Endothelial cell of umbilical vein (primary cell): ENCODE measurements around the gene CXCL14. TPM values are rescaled to one million over a fixed set of nuclear protein-coding genes. Genes with fewer than 3 reads are reported as not detected.

Experiments used
- BruUV-seq: library from RNA; stranded (reverse); fragments of 400-500 nt; replicated peaks from 2 replicates; lab custom pipeline; 2021; lab: Mats Ljungman, UMichigan
- CTCF ChIA-PET: fragments of 300-600, 350-600 bp; sonication (Branson Sonifier 250); formaldehyde crosslinking; loops from one replicate; lab custom pipeline; 2021; ENCODE audit warnings: antibody characterized with exemption, inconsistent platforms; lab: Charles Lee
- POLR2A ChIA-PET: fragments of 300-600, 350-600 bp; sonication (Branson Sonifier 250); formaldehyde crosslinking; loops from one replicate; lab custom pipeline; 2021; ENCODE audit warnings: antibody characterized with exemption, inconsistent platforms; lab: Charles Lee
- DNase-seq: peaks from one replicate; pipeline ENCODE4 v3.0.0-alpha.2; 2011; ENCODE audit warnings: low read depth, low spot score
- FAIRE-seq: peaks from 2 replicates; lab custom pipeline; 2011; peaks lifted over from hg19 to GRCh38; lab: Jason Lieb, UNC
- H2AFZ ChIP-seq: 2 replicates; pipeline ENCODE4 v1.6.0; 2012; ENCODE audit warnings: low read depth, low read length, control low read depth, inconsistent platforms
- H3K27ac ChIP-seq: 2 replicates; pipeline ENCODE4 v1.5.1; 2011; ENCODE audit warnings: low read depth, mild to moderate bottlenecking, control low read depth, low read length, moderate library complexity; ENCODE audit not compliant: insufficient read depth
- H3K27me3 ChIP-seq, 2 experiments: 2 replicates each; pipeline versions ENCODE4 v1.6.0 to v1.6.1; 2011; ENCODE audit warnings: low read length in 2 of 2, mixed read lengths in 1 of 2; ENCODE audit not compliant: control insufficient read depth in 2 of 2, insufficient read depth in 2 of 2
- H3K36me3 ChIP-seq, 2 experiments: 2 replicates in 1 of 2; 3 replicates in 1 of 2; pipeline ENCODE4 v1.5.1; 2011; ENCODE audit warnings: low read length in 2 of 2, mild to moderate bottlenecking in 1 of 2, moderate library complexity in 1 of 2; ENCODE audit not compliant: control insufficient read depth in 2 of 2, insufficient read depth in 2 of 2; ENCODE audit errors: extremely low read depth in 1 of 2
- H3K4me1 ChIP-seq: 3 replicates; pipeline ENCODE4 v1.5.1; 2011; ENCODE audit warnings: mild to moderate bottlenecking, low read length; ENCODE audit not compliant: control insufficient read depth, insufficient read depth; ENCODE audit errors: extremely low read depth
- H3K4me2 ChIP-seq: 2 replicates; pipeline ENCODE4 v1.6.1; 2011; ENCODE audit warnings: low read length, control low read depth, mixed read lengths; ENCODE audit not compliant: insufficient read depth
- H3K4me3 ChIP-seq, 3 experiments: fragments of 200-600 bp in 1 of 3; sonication (generic), shearing (Covaris generic) in 1 of 3; replicated peaks in 1 of 3; 2 replicates each; pipeline ENCODE4 v1.5.1; 2011 to 2016; ENCODE audit warnings: control low read depth in 3 of 3, low read length in 3 of 3, mild to moderate bottlenecking in 2 of 3, inconsistent platforms in 1 of 3, low read depth in 1 of 3, moderate library complexity in 1 of 3; ENCODE audit not compliant: insufficient read depth in 1 of 3
- H3K79me2 ChIP-seq: 2 replicates; pipeline ENCODE4 v1.6.0; 2012; ENCODE audit warnings: low read length, inconsistent platforms; ENCODE audit not compliant: control insufficient read depth, insufficient read depth
- H3K9ac ChIP-seq: replicated peaks from 2 replicates; pipeline ENCODE3; 2011; ENCODE audit warnings: low read length, control low read depth; ENCODE audit not compliant: insufficient read depth; ENCODE audit errors: extremely low read depth
- H3K9me1 ChIP-seq: replicated peaks from 3 replicates; pipeline ENCODE4 v1.6.0; 2011; ENCODE audit warnings: mild to moderate bottlenecking, low read length; ENCODE audit not compliant: control insufficient read depth, insufficient read depth; ENCODE audit errors: extremely low read depth
- H3K9me3 ChIP-seq: replicated peaks from 2 replicates; pipeline ENCODE4 v1.5.1; 2012; ENCODE audit warnings: low read length, inconsistent platforms; ENCODE audit not compliant: control insufficient read depth, insufficient read depth
- H4K20me1 ChIP-seq: replicated peaks from 2 replicates; pipeline ENCODE3; 2011; ENCODE audit warnings: mild to moderate bottlenecking, low read length; ENCODE audit not compliant: control insufficient read depth, insufficient read depth; ENCODE audit errors: extremely low read depth
- EZH2 ChIP-seq: IDR thresholded peaks from 2 replicates; pipeline ENCODE4 v1.6.1; 2012; ENCODE audit warnings: borderline replicate concordance, low read depth, mild to moderate bottlenecking, moderate library complexity, low read length, inconsistent platforms; ENCODE audit not compliant: severe bottlenecking
- FOS ChIP-seq: IDR thresholded peaks from 2 replicates; pipeline ENCODE4 v1.6.1; 2011; ENCODE audit warnings: mild to moderate bottlenecking, low read length, moderate library complexity, borderline replicate concordance; ENCODE audit not compliant: insufficient read depth
- GATA2 ChIP-seq: IDR thresholded peaks from 2 replicates; pipeline ENCODE4 v1.7.0; 2011; ENCODE audit warnings: low read depth, mild to moderate bottlenecking, moderate library complexity, mixed read lengths, low read length; ENCODE audit not compliant: insufficient read length, insufficient read depth
- JUN ChIP-seq: IDR thresholded peaks from 2 replicates; pipeline ENCODE4 v1.6.1; 2011; ENCODE audit warnings: borderline replicate concordance, low read depth; ENCODE audit not compliant: insufficient read length, insufficient read depth
- MYC ChIP-seq: IDR thresholded peaks from one replicate; pipeline ENCODE4 v1.6.1; 2011; ENCODE audit warnings: mild to moderate bottlenecking, low read depth, low read length
- POLR2A ChIP-seq: IDR thresholded peaks from 2 replicates; pipeline ENCODE4 v1.6.1; 2012; ENCODE audit warnings: low read depth, mild to moderate bottlenecking, control low read depth, low read length
- POLR2AphosphoS5 ChIP-seq: IDR thresholded peaks from 2 replicates; pipeline ENCODE4 v1.6.1; 2012; ENCODE audit warnings: low read depth, mild to moderate bottlenecking, control low read depth, low read length, moderate library complexity; ENCODE audit not compliant: insufficient read depth
- dilution Hi-C: fragments of 300-500 bp; cut with MboI; formaldehyde crosslinking; loops from one replicate; pipeline ENCODE4 v1.15.0; 2019; ENCODE audit warnings: low sequenced_read_pairs; ENCODE audit not compliant: extremely low pct_ligation_motif_present
- intact Hi-C: fragments of 100-400 bp; cut with micrococcal nuclease; formaldehyde crosslinking; loops from one replicate; pipeline ENCODE4 v1.10.0; 2022
- polyA plus RNA-seq, 4 experiments: library from polyadenylated mRNA; depleted of rRNA in 3 of 4; stranded (reverse) in 3 of 4; unstranded in 1 of 4; fragments of >200 nt; gene quantifications; 2 replicates each; pipeline versions ENCODE4 v1.2.1 to v1.2.3, GENCODE V29; 2011 to 2012; ENCODE audit warnings: missing spikeins in 1 of 4
- total RNA-seq: library from RNA; stranded (reverse); gene quantifications from 2 replicates; pipeline ENCODE4 v1.2.3, GENCODE V29; 2021
- TF ChIP-seq, protein P1 (sequence below): IDR thresholded peaks from 2 replicates; pipeline ENCODE4 v1.6.1; 2011; ENCODE audit not compliant: insufficient read depth, insufficient read length
- TF ChIP-seq, protein P2 (sequence below), 2 donors: IDR thresholded peaks; 1 replicate in 1 of 2; 2 replicates in 1 of 2; pipeline ENCODE4 v1.5.1; 2011; ENCODE audit warnings: low read length in 2 of 2, mild to moderate bottlenecking in 2 of 2, moderate library complexity in 2 of 2, control low read depth in 1 of 2, inconsistent platforms in 1 of 2, low read depth in 1 of 2; ENCODE audit not compliant: insufficient read depth in 1 of 2; ENCODE audit errors: extremely low read depth in 1 of 2

CXCL14 gene
- total and polyA plus RNA-seq, 2 donors (not counting 3 experiments of a cell fraction or from before 2014, with no cell fraction given): not detected

DNA sequence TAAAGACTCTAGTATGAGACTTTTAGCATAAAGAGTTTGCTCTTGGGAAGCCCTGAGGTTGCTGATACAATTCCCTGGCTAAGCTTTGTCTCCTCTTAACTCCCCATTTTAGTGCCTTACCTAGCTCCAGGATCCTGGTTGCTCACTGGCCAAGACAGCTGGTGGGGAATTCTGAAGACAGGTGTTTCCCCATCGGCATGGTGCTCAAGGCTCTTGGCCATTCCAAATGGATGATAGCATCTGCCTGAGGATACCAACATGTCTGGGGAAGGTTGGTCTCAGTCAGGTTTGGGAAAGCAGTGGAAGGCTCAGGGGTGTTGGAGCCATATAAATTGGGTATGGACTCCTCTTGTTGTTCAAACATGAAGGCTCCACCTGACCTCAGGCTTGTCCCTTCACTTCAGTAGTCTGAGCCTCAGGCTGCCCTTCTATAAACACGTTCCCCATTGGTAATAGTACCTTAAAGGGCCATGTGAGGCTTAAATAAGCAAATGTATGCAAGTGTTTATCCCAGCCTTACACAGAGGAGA is 44.5 kb upstream of the CXCL14 start:
- intact Hi-C loops: no loop called here
- ChIA-PET POLR2A (no interaction called here), CTCF (no interaction called here)
- TF ChIP-seq POLR2A: no peak
- TF ChIP-seq, protein P1, sequence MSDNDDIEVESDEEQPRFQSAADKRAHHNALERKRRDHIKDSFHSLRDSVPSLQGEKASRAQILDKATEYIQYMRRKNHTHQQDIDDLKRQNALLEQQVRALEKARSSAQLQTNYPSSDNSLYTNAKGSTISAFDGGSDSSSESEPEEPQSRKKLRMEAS: no peak
- TF ChIP-seq POLR2AphosphoS5: no peak
- no peak for TF ChIP-seq MYC
- TF ChIP-seq EZH2: no peak
- no peak for TF ChIP-seq GATA2
- TF ChIP-seq FOS: no peak
- TF ChIP-seq, protein P2, sequence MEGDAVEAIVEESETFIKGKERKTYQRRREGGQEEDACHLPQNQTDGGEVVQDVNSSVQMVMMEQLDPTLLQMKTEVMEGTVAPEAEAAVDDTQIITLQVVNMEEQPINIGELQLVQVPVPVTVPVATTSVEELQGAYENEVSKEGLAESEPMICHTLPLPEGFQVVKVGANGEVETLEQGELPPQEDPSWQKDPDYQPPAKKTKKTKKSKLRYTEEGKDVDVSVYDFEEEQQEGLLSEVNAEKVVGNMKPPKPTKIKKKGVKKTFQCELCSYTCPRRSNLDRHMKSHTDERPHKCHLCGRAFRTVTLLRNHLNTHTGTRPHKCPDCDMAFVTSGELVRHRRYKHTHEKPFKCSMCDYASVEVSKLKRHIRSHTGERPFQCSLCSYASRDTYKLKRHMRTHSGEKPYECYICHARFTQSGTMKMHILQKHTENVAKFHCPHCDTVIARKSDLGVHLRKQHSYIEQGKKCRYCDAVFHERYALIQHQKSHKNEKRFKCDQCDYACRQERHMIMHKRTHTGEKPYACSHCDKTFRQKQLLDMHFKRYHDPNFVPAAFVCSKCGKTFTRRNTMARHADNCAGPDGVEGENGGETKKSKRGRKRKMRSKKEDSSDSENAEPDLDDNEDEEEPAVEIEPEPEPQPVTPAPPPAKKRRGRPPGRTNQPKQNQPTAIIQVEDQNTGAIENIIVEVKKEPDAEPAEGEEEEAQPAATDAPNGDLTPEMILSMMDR (IDR thresholded peaks at IDR 0.05; ENCODE audit: extremely low read depth in 1 of 2, insufficient read depth in 1 of 2, low read depth in 1 of 2, low read length in 2 of 2): no peak
- TF ChIP-seq JUN: no peak
- no peak overlapping the region for H3K4me3 ChIP-seq
- no peaks in the 10 kb centered on the region for H3K79me2 ChIP-seq
- no peak overlapping the region for H3K4me2 ChIP-seq
- H3K9ac ChIP-seq: no peak overlapping the region
- no peak for FAIRE-seq
- no peaks in the 10 kb centered on the region for H3K4me1 ChIP-seq
- BruUV-seq: no TSS peak
- H3K27me3 ChIP-seq: no peaks in the 10 kb centered on the region
- no peaks in the 10 kb centered on the region for H3K9me3 ChIP-seq
- no peaks in the 10 kb centered on the region for H3K9me1 ChIP-seq
- H2AFZ ChIP-seq: no peak overlapping the region
- H4K20me1 ChIP-seq: no peaks in the 10 kb centered on the region
- no peak overlapping the region for H3K27ac ChIP-seq
- no peaks in the 10 kb centered on the region for H3K36me3 ChIP-seq
- dilution Hi-C loops: no loop called here
- no peak for DNase-seq
